Stimulated activated naive CD8-positive, alpha-beta T cell treated with anti-CD3 and anti-CD28 coated beads, Interleukin-15, amount 100 ng/mL, for 72 hours (primary cell): Measurements from ENCODE around the gene EPAS1.

Experiments
- ATAC-seq: fragments of 150-1000 bp; cut with Tn5 transposase; 2 replicates; pipeline ENCODE4 v1.10.0; 2021; ENCODE audit warnings: mild to moderate bottlenecking, moderate library complexity
- DNase-seq, 2 donors: peaks; one replicate each; pipeline ENCODE4 v3.0.0; 2021 to 2022
- H3K27ac Mint-ChIP-seq, 2 donors: one replicate each; pipeline ENCODE4 v1.8.0; 2022; ENCODE audit warnings: mild to moderate bottlenecking in 2 of 2, mixed read lengths in 2 of 2, moderate library complexity in 2 of 2
- H3K27me3 Mint-ChIP-seq: one replicate; pipeline ENCODE4 v1.8.0; 2022; ENCODE audit warnings: mixed read lengths
- H3K4me1 Mint-ChIP-seq: one replicate; pipeline ENCODE4 v1.8.0; 2022; ENCODE audit warnings: mild to moderate bottlenecking, mixed read lengths
- H3K4me3 Mint-ChIP-seq, 2 donors: one replicate each; pipeline ENCODE4 v1.8.0; 2022; ENCODE audit warnings: mild to moderate bottlenecking in 2 of 2, mixed read lengths in 2 of 2, moderate library complexity in 1 of 2
- H3K9me3 Mint-ChIP-seq, 2 donors: one replicate each; pipeline ENCODE4 v1.8.0; 2022; ENCODE audit warnings: mixed read lengths in 2 of 2

Gene EPAS1

GRCh38 chr2:46416739-46417403 is 119.7 kb downstream of the EPAS1 start:
- ATAC-seq (no peak), DNase-seq (no peak)
- Mint-ChIP-seq H3K4me3 (no peak overlapping the region), H3K27me3 (no peaks in the 10 kb centered on the region), H3K4me1 (no peaks in the 10 kb centered on the region), H3K27ac (no peak overlapping the region), H3K9me3 (peaks cover 31 to 51% of the 10 kb centered on the region in 2 donors)

GRCh38 chr2:46420945-46421344 is 123.7 kb downstream of the EPAS1 start:
- no peak overlapping the region for H3K4me3 Mint-ChIP-seq
- no peak for DNase-seq
- ATAC-seq = no peak
- H3K4me1 Mint-ChIP-seq = no peaks in the 10 kb centered on the region
- H3K9me3 Mint-ChIP-seq = peaks cover 22 to 38% of the 10 kb centered on the region in 2 donors
- H3K27me3 Mint-ChIP-seq = no peaks in the 10 kb centered on the region
- H3K27ac Mint-ChIP-seq = no peak overlapping the region

DNA sequence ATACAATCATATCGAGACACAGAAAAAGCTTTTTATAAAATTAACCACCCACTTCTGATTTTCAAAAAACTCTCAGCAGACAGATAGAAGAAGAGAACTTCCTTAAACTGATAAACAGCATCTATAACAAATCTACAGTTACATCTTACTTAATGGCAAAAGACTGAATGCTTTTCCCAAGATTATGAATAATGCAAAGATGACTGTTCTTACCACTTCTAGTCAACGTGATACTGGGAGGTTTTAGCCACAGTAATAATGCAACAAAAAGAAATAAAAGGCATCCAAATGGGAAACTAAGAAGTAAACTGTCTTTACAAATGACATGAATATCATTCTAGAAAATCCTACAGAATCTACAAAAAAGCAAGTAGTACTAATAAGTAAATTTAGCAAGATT is 124.2 kb downstream of the EPAS1 start:
- peaks cover 18 to 34% of the 10 kb centered on the region in 2 donors for H3K9me3 Mint-ChIP-seq
- ATAC-seq = no peak
- H3K27me3 Mint-ChIP-seq = no peaks in the 10 kb centered on the region
- H3K4me3 Mint-ChIP-seq = no peak overlapping the region
- DNase-seq = no peak
- no peaks in the 10 kb centered on the region for H3K4me1 Mint-ChIP-seq
- H3K27ac Mint-ChIP-seq = no peak overlapping the region

DNA sequence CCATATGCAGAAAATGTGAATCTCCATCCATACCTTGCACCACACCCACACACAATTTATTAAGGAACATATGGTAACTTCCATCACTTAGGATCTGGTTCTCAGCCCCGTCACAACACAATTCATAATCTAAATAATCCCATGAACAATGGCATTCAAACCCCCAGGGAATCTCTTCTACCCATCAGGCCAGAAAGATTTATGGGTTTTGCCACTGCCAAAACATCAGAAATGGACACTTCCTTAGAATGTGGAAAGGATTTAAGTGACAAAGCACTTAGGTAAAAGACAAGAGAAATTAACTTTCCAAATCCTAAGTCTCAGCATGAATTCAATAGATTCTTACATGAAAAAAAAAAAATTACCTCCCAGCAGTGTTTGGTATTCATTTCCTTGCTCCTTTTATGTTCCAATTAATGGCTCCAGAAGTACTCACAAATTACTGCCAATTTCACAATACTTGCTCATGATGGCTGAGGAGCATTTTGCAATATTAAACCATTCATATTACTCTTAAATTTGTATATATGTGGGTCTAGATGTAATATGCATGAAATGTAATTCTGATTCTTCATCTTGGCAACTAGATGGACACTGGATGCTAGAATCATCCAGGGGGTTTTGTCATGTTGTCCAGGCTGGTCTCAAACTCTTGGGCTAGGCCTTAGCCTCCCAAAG is 125.6 kb downstream of the EPAS1 start:
- DNase-seq (no peak), ATAC-seq (no peak)
- no peaks in the 10 kb centered on the region for H3K4me1 Mint-ChIP-seq
- H3K27ac Mint-ChIP-seq = no peak overlapping the region
- H3K4me3 Mint-ChIP-seq = no peak overlapping the region
- no peaks in the 10 kb centered on the region for H3K27me3 Mint-ChIP-seq
- peaks cover 6 to 19% of the 10 kb centered on the region in 2 donors for H3K9me3 Mint-ChIP-seq

DNA sequence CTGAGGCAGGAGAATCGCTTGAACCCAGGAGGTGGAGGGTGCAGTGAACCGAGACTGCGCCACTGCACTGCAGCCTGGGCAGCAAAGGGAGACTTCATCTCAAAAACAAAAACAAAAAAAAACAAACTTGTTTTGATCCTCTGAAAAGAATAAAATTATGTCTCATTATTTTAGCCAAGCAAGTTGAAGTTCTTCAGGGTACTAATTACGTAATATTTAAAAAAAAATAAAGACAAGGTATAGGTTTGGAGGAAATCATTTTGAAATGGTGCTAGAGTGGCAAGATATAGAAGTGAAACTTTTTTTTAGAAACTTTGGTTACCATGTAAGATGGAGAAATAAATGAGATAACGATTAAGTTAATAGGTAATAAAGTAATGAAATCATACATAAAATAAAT is 127.7 kb downstream of the EPAS1 start:
- H3K27me3 Mint-ChIP-seq = no peaks in the 10 kb centered on the region
- ATAC-seq (no peak), DNase-seq (no peak)
- H3K9me3 Mint-ChIP-seq = no peaks in the 10 kb centered on the region
- H3K27ac Mint-ChIP-seq = no peak overlapping the region
- no peak overlapping the region for H3K4me3 Mint-ChIP-seq
- H3K4me1 Mint-ChIP-seq = no peaks in the 10 kb centered on the region

DNA sequence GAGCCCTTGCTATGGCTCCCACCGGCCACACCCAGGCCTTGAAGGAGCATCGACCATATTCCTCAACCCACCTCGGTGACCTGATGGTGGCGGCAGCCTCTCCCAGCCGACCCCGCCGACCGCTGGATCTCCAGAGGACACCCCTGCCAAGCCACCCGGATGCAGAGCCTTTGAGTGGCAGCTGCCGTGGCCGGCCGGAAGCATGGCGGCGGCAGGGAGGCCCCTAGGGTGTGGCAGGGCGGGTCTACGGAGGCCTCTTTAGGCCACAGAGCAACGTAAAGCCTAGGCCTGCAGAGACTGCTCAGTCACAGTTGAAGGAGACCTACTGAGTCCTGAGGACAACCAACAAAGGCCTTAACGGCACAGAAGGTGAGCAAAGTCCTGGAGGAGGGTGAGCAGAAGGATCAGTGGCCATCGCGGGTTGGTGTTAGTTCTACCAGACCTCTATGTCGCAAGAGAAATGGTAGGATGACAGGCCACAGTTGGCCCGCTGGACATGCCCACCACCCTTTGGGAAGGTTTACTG is 131.8 kb downstream of the EPAS1 start:
- no peak for DNase-seq
- Mint-ChIP-seq H3K27me3 (no peaks in the 10 kb centered on the region), H3K4me1 (peaks cover 23% of the 10 kb centered on the region), H3K9me3 (no peaks in the 10 kb centered on the region), H3K27ac (no peak overlapping the region), H3K4me3 (no peak overlapping the region)
- ATAC-seq = no peak

- no peak for DNase-seq
- Mint-ChIP-seq H3K9me3 (no peaks in the 10 kb centered on the region), H3K4me1 (peaks cover 23% of the 10 kb centered on the region), H3K27ac (no peak overlapping the region), H3K4me3 (no peak overlapping the region), H3K27me3 (no peaks in the 10 kb centered on the region)
- no peak for ATAC-seq
Observed at GRCh38 chr2:46430413-46430812, 133.2 kb downstream of the EPAS1 start.

DNA sequence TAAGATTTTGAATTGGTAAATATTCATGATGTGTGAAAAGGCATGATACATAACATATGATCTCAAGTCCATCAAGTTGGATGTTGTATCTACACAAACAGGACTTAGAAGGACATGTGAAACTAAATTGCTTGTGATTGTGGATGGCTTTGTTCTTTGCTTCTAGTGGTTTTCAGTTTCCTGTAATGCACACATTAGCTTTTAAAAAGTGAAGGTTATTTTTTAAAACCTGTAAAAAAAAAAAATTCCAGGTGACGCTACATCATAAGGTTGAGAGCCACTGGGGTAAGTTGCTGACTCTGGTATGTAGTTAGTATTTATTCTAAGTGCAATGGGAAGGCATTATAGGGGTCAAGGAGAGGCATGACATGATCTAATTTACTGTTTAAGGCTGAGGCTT is 133.8 kb downstream of the EPAS1 start:
- Mint-ChIP-seq H3K27me3 (no peaks in the 10 kb centered on the region), H3K27ac (no peak overlapping the region), H3K4me1 (peaks cover 23% of the 10 kb centered on the region), H3K4me3 (no peak overlapping the region), H3K9me3 (no peaks in the 10 kb centered on the region)
- ATAC-seq (no peak), DNase-seq (no peak)

GRCh38 chr2:46431481-46432235 is 134.5 kb downstream of the EPAS1 start:
- Mint-ChIP-seq H3K4me3 (no peak overlapping the region), H3K27ac (no peak overlapping the region), H3K4me1 (peaks cover 23% of the 10 kb centered on the region), H3K9me3 (no peaks in the 10 kb centered on the region), H3K27me3 (no peaks in the 10 kb centered on the region)
- DNase-seq = no peak
- no peak for ATAC-seq

GRCh38 chr2:46434851-46435273 is 137.7 kb downstream of the EPAS1 start:
- H3K27ac Mint-ChIP-seq = no peak overlapping the region
- H3K27me3 Mint-ChIP-seq = no peaks in the 10 kb centered on the region
- DNase-seq = no peak
- peaks cover 38% of the 10 kb centered on the region for H3K4me1 Mint-ChIP-seq
- no peak for ATAC-seq
- no peaks in the 10 kb centered on the region for H3K9me3 Mint-ChIP-seq
- H3K4me3 Mint-ChIP-seq = no peak overlapping the region

GRCh38 chr2:46435353-46435752 is 138.1 kb downstream of the EPAS1 start:
- Mint-ChIP-seq H3K27ac (no peak overlapping the region), H3K27me3 (no peaks in the 10 kb centered on the region), H3K9me3 (no peaks in the 10 kb centered on the region), H3K4me1 (peaks cover 43% of the 10 kb centered on the region), H3K4me3 (no peak overlapping the region)
- ATAC-seq (no peak), DNase-seq (no peak)

DNA sequence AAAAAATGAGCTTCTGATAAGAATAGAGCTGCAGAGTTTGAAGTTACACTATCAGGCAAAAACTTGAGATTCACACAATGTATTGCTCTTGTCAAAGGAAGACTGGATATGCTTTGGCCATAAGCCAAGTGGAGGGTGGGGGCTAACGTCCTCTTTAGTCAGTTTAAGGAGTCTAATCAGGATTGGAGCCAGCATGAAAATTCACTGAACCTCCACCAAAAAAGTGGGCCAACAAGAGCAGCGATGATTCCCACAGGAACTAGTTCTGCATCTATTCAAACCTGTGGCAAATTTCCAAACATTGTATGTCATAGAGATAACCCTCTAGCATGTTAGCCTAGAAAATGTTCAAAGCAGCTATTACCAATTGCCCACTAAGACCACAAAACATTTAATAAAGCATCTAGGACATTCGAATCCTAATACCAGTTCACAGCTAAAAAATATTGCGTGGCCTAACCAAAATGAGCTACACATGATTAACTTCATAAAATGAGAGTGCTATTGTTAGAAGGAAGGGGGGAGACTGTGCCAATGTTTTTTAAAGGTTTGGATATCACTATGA is 138.7 kb downstream of the EPAS1 start:
- H3K9me3 Mint-ChIP-seq = no peaks in the 10 kb centered on the region
- H3K4me3 Mint-ChIP-seq = no peak overlapping the region
- ATAC-seq (no peak), DNase-seq (no peak)
- peaks cover 42% of the 10 kb centered on the region for H3K4me1 Mint-ChIP-seq
- H3K27me3 Mint-ChIP-seq = no peaks in the 10 kb centered on the region
- no peak overlapping the region for H3K27ac Mint-ChIP-seq
